Measurements from ENCODE around the gene KDM4F.

DNA sequence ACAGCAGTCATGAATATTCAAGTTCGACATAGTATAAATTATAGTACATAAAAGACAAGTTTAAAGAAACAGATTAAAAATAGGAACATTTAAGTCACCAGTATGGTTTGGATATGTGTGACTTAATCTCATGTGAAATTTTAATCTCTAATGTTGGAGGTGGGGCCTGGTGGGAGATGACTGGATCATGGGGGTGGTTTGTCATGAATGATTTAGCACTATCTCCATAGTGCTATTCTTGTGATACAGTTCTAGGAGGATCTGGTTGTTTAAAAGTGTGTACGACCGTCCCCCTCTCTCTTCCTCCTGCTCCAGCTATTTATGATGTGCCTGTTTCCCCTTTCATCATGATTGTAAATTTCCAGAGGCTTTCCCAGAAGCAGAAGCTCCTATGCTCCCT, 20.9 kb upstream of the KDM4F start:
- TF ChIP-seq CTCF (IDR thresholded peaks at IDR 0.05), result no peak
- no peak for TF ChIP-seq POLR2A (IDR thresholded peaks at IDR 0.05)
- TF ChIP-seq POLR2AphosphoS5 (IDR thresholded peaks at IDR 0.05; ENCODE audit: insufficient read depth in 1 of 2, low read depth in 1 of 2), result no peak
